ENCODE measurements around the gene CTNND2. TPM values are rescaled to one million over a fixed set of nuclear protein-coding genes. Genes with fewer than 3 reads are reported as not detected.

The CTNND2 gene
- total RNA-seq, 4 donors from 2014 or later: 0.18 to 14.9 (median 0.47) TPM; not detected in 1

- Histone ChIP-seq H3K27ac (no peak overlapping the region), H3K36me3 (no peaks in the 10 kb centered on the region), H3K4me3 (no peak overlapping the region), H3K9me3 (no peaks in the 10 kb centered on the region), H3K27me3 (no peaks in the 10 kb centered on the region), H3K4me1 (no peaks in the 10 kb centered on the region)
- TF ChIP-seq, protein P1, sequence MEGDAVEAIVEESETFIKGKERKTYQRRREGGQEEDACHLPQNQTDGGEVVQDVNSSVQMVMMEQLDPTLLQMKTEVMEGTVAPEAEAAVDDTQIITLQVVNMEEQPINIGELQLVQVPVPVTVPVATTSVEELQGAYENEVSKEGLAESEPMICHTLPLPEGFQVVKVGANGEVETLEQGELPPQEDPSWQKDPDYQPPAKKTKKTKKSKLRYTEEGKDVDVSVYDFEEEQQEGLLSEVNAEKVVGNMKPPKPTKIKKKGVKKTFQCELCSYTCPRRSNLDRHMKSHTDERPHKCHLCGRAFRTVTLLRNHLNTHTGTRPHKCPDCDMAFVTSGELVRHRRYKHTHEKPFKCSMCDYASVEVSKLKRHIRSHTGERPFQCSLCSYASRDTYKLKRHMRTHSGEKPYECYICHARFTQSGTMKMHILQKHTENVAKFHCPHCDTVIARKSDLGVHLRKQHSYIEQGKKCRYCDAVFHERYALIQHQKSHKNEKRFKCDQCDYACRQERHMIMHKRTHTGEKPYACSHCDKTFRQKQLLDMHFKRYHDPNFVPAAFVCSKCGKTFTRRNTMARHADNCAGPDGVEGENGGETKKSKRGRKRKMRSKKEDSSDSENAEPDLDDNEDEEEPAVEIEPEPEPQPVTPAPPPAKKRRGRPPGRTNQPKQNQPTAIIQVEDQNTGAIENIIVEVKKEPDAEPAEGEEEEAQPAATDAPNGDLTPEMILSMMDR (IDR thresholded peaks at IDR 0.05): no peak
- no peak for TF ChIP-seq POLR2A (IDR thresholded peaks at IDR 0.05)
- DNase-seq: no peak
Measured at GRCh38 chr5:11672385-11673085, 231.7 kb downstream of the CTNND2 start.

DNA sequence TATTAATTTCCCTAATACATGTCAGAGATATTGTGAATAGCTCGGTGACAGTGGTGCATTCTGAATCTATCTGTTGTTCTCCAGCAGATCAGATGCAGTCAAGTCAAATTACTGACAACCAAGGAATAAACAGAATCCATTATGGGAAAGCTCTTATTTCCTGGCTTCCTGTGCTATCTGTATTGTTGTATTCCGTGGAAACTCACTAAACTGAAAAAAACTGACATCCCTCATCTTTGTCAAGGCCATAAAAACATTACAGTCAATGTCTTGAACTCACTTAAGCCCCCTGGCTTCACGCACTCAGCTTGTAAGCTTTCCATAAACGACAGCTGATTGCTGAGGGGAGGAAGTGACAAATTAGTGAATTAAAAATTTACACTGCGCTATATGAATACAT is 245.9 kb downstream of the CTNND2 start:
- Histone ChIP-seq H3K4me1 (no peaks in the 10 kb centered on the region), H3K27me3 (no peaks in the 10 kb centered on the region), H3K4me3 (no peak overlapping the region), H3K27ac (no peak overlapping the region), H3K36me3 (no peaks in the 10 kb centered on the region), H3K9me3 (no peaks in the 10 kb centered on the region)
- DNase-seq: no peak
- no peak for TF ChIP-seq POLR2A (IDR thresholded peaks at IDR 0.05)
- TF ChIP-seq, protein P1 (IDR thresholded peaks at IDR 0.05): no peak

- H3K4me3 ChIP-seq: no peak overlapping the region
- TF ChIP-seq, protein P1 (IDR thresholded peaks at IDR 0.05): no peak
- no peak for TF ChIP-seq POLR2A (IDR thresholded peaks at IDR 0.05)
- H3K27me3 ChIP-seq: no peaks in the 10 kb centered on the region
- H3K36me3 ChIP-seq: no peaks in the 10 kb centered on the region
- no peaks in the 10 kb centered on the region for H3K9me3 ChIP-seq
- DNase-seq: no peak
- no peak overlapping the region for H3K27ac ChIP-seq
- H3K4me1 ChIP-seq: no peaks in the 10 kb centered on the region
Measured at GRCh38 chr5:11656916-11657315, 247.3 kb downstream of the CTNND2 start.

- Histone ChIP-seq H3K36me3 (no peaks in the 10 kb centered on the region), H3K27me3 (no peaks in the 10 kb centered on the region), H3K4me3 (no peak overlapping the region), H3K27ac (no peak overlapping the region), H3K9me3 (no peaks in the 10 kb centered on the region), H3K4me1 (no peaks in the 10 kb centered on the region)
- TF ChIP-seq, protein P1 (IDR thresholded peaks at IDR 0.05): no peak
- TF ChIP-seq POLR2A (IDR thresholded peaks at IDR 0.05): no peak
- DNase-seq: no peak
Measured at GRCh38 chr5:11655681-11656080, 248.6 kb downstream of the CTNND2 start.

DNA sequence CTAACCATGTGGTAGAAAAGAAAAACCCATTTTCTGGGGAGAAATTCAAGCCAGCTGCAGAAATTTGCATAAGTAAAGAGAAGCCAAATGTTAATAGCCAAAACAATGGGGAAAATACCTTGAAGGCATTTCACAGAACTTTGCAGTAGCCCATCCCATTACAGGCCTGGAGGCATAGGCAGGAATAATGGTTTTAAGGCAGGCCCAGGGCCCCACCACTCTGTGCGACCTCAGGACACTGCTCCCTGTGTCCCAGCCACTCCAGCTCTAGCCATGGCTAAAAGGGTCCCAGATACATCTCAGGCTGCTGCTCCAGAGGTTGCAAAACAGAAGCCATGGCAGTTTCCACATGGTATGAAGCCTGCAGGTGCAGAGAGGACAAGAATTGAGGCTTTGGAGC is 253.3 kb downstream of the CTNND2 start:
- H3K9me3 ChIP-seq: no peaks in the 10 kb centered on the region
- H3K36me3 ChIP-seq: no peaks in the 10 kb centered on the region
- no peak for DNase-seq
- H3K27me3 ChIP-seq: no peaks in the 10 kb centered on the region
- H3K27ac ChIP-seq: no peak overlapping the region
- H3K4me1 ChIP-seq: no peaks in the 10 kb centered on the region
- no peak overlapping the region for H3K4me3 ChIP-seq
- TF ChIP-seq, protein P1 (IDR thresholded peaks at IDR 0.05): no peak
- no peak for TF ChIP-seq POLR2A (IDR thresholded peaks at IDR 0.05)

Measured in Peyer's patch (tissue), 4 donors.